Iris pigment epithelial cell (primary cell): ENCODE results near the gene UGT2A1.
"Not testable (repeated sequence)": the region's sequence is repeated elsewhere in the genome, so short reads cannot be mapped to it uniquely, and the experiment has no call there.

Experiments
- DNase-seq: peaks from one replicate; pipeline ENCODE4 v3.0.0-alpha.2; 2011; ENCODE audit warnings: low read depth

Gene UGT2A1

DNA sequence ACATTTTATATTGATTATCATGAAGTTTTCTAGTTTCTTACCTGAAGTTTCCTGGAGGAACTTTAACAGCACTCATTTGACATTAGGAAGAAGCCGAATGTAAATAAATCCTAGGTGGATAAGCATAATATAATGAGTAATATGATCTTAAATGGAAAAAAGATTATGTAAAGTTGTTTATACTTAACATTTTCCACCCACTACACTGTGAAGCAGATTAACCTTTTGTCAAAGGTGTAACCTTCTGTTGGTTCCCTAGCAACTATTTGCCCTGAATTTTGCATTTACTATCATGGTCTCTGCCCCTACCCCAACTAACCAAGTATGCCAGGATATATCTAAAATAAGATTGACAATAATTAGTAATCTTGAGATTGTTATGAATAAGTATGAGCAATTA, at the start of gene UGT2A1:
Gene UGT2A1 (minus strand): TSS at position 101 of the 400 bp plus-strand sequence. CDS start 5,603 bp downstream, outside the sequence.
- no peak for DNase-seq

- no peak for DNase-seq
These were observed 49.2 kb upstream of the UGT2A1 start for GRCh38 chr4:69702201-69702600.

DNA sequence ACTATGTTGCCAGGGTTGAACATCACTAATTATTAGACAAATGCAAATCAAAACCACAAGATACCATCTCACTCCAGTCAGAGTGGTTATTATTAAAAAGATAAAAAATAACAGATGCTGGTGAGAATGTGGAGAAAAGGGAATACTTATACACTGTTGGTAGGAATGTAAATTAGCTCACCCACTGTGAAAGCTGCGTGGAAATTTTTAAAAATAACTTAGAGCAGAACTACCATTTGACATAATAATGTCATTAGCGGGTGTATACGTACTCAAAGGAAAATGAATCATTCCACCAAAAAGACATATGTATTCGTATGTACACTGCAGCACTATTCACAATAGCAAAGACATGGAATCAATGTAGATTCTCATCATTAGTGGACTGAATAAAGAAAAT, 48.6 kb upstream of the UGT2A1 start:
- no peak for DNase-seq

DNA sequence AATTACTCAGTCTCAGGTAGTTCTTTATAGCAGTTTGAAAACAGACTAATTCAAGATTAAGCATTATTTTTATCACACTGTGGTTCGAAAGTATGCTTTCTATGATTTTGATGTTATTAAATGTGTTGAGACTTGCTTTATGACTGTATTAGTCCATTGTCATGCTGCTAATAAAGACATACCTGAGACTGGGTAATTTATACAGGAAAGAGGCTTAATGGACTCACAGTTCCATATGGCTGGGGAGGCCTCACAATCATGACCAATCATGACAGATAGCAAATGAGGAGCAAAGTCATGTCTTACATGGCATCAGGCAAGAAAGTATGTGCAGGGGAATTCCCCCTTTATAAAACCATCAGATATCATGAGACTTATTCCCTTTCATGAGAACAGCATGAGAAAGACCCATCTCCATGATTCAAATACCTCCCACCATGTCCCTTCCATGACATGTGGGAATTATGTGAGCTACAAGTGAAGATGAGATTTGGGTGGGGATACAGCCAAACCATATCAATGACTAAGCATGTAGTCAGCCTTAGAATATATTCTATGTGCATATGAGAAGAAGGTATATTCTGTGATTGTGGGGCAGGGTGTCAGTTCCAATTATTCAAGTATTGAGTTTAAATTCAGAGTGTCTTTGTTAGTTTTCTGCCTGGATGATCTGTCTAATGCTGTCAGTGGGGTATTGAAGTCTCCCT, 44.6 kb upstream of the UGT2A1 start:
- DNase-seq = no peak

DNA sequence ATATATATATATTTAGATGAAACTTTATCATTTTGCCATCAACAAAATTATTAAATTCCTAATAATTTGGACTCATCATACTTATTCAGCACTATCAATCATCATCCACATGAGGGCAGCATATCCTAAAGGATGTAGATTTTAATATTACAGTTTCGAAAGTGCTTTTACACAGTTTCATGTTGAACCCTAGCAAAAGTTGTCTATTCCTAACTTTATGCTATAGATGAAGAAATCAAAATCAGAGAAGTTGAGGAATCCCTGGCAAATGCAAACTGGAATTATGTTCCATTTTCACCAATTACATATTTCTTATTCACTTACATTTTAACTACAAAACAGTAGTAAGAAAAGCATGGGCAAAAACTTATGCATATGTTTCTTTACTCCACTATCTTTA, 36.6 kb upstream of the UGT2A1 start:
- peak; percentile 43 for DNase-seq

- DNase-seq = no peak
These were observed 31.8 kb upstream of the UGT2A1 start for GRCh38 chr4:69684804-69685203.

DNA sequence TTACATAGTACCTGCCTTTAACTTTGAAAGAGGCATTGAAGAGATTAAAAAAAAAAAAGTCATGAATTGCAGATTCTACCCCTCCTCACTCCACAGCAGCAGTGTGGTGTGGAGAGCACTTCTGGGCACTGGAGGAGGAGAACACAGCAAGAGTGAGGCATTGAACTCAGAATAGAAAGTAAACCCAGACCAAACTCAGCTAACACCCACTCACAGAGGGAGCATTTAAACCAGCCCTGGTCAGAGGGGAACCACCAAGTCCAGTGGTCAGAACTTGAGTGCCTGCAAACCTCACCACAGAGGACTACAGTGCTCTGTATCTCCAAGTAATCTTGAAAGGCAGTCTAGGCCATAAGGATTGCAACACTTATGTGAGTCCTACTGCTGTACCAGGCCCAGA, 15.6 kb upstream of the UGT2A1 start:
- DNase-seq = no peak

- DNase-seq = not testable (repeated sequence)
These were observed 11.0 kb upstream of the UGT2A1 start for GRCh38 chr4:69664009-69664408.

DNA sequence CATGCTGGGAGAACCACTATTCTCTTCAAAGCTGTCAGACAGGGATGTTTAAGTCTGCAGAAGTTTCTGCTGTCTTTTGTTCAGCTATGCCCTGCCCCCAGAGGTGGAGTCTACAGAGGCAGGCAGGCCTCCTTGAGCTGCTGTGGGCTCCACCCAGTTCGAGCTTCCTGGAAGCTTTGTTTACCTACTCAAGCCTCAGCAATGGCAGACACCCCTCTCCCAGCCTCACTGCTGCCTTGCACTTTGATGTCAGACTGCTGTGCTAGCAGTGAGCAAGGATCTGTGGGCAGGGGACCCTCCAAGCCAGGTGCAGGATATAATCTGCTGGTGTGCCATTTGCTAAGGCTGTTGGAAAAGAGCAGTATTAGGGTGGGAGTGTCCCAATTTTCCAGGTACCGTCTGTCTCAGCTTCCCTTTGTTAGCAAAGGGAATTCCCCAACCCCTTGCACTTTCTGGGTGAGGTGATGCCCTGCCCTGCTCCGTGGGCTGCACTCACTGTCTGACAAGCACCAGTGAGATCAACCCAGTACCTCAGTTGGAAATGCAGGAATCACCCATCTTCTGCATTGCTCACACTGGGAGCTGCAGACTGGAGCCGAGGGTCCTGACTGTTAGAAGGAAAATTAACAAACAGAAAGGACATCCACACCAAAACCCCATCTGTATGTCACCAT, 8.2 kb upstream of the UGT2A1 start:
- DNase-seq = not testable (repeated sequence)

DNA sequence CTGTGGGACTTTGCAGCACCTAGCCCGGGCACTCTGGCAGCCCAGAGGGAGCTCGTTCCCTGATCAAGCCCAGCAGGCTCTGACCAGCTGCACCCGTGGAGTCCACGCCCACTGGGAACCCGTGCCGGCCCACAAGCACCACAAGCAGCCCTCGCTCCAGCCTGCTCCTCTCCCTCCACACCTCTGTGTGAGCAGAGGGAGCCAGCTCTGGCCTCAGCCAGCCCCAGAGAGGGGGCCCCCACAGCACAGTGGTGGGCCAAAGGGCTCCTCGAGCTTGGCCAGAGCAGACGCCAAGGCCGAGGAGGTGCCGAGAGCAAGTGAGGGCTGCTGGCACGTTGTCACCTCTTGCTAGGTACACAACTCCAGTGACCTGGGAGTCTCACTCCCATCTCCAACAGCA, 5.1 kb upstream of the UGT2A1 start:
- no peak for DNase-seq

DNA sequence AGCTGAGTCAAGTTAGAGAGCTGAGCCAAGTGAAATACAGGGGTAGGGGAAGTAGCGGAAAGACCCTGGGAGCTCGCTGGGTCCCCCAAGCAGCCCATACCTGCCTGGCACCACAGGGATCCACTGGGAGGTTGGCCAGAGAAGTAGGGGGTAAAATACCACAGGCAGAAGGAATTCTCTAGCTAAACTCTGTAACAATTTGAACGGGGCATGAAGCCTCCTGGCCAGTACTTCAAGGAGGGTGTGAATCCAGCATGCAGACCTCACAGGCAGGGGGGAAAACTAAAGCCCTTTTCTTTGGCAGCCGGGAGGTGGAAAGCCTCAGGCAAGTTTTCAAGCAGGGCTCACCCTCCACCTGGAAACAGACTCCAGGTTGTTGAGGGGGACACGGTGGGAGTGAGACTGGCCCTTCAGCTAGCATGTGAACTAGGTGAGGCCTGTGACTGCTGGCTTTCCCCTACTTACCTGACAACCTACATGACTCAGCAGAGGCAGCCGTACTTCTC, 3.7 kb upstream of the UGT2A1 start:
- no peak for DNase-seq

DNA sequence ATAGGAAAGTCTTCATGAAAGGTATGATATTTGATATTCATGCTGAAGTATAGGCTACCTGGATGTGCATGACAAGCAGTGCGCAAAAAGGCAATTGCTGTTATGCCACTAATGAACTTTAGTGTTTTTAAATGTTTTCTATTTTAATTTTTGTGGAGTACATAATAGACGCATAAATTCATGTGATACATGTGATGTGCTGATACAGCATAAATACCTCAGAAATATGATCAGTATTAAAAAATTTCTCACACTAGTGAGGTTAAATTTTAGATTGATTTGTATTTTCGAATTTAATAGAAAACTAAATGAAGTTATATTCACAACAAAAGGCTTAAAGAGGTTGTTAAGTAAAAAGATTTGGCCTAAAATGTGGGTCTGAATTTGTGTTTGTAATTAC, 2.2 kb downstream of the UGT2A1 start:
- no peak for DNase-seq

- no peak for DNase-seq
These were observed 3.4 kb downstream of the UGT2A1 start for GRCh38 chr4:69649629-69650028.

DNA sequence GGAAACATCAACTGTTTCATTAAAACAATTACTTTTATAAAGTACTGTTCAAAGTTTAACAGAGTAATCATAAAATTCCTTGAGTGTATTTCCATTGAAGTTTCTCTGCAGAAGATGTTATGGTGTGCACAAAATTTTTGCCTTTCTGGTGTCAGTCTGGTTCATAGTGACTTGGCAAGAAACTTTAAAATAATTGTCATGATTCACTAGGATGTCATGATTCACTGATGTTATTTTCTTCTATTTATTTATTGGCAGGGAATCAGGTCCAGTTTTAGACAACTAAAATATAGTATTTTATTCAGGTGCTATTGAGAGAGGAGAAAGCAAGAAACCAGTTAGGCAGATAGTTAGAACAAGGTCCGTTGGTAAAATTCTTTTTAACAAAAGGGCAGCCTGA, 3.8 kb downstream of the UGT2A1 start:
- peak; percentile 9 for DNase-seq

GRCh38 chr4:69642961-69643360, 10.1 kb downstream of the UGT2A1 start:
- DNase-seq = no peak

GRCh38 chr4:69640289-69640688, 12.8 kb downstream of the UGT2A1 start:
- DNase-seq = peak; percentile 4

- DNase-seq = no peak
These were observed 13.5 kb downstream of the UGT2A1 start, which contains the start of gene UGT2A2 for GRCh38 chr4:69639542-69639941. TSS of gene UGT2A2 (minus strand) at chr4:69639642. CDS start at chr4:69639640, 2 bp downstream.

- DNase-seq = peak; percentile 50
These were observed 35.9 kb downstream of the UGT2A1 start for GRCh38 chr4:69617083-69617694.

- no peak for DNase-seq
These were observed 42.6 kb downstream of the UGT2A1 start for GRCh38 chr4:69610484-69610883.

DNA sequence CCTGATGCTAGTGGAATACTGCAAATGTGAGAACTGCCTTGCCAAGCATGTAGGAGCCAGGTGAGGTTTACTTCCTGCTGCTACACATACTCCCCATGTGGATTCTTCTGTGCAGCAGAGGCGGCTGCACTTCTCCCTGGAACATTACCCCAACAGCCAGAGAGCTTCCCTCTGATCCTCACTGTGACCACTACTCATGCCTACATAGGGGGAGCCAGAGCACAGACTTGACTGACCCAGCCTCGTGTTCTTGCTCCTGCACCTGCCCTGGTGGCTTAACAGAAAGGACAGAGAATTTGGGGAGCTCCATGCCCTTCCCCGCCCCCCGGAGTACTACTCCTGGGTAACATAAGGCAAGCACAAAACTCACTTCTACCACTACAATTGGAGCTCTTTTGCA, 52.0 kb downstream of the UGT2A1 start:
- no peak for DNase-seq

DNA sequence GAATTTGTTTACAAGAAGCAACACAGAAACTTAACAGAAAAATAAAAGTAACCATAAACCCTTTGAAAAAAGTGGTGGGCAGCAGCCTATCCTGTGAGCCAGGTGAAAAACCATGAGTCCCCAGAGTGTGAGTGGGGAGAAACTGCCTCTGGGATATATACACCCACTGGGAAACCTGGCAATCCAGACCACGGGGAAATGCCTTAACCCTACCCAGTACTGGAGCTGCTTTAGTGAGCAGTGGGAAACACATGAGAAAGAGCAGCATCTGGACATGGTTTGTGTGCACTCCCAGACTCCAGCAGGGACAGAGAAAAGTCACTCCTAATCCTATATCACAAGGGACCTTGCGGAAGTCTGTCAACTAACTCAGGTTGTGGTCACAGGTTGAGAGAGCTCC, 53.0 kb downstream of the UGT2A1 start:
- no peak for DNase-seq

- no peak for DNase-seq
These were observed 58.7 kb downstream of the UGT2A1 start for GRCh38 chr4:69594382-69594781.

DNA sequence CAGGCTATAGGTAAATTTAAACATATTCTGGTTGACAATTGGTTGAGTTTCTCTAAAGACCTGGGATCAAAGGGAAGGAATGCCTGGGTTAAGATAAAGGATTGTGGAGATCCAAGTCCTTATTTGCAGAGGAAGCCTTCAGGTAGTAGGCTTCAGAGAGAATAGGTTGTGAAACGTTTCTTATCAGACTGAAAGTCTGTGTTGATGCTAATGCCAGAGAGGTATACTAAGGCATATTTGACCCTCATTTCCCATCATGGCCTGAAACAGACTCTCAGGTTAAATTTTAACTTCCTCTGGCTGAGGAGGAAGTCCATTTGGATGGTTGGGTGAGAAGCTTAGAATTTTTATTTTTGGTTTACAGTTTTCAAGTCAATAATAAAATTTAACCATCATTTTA, 61.7 kb downstream of the UGT2A1 start:
- DNase-seq = no peak
